Caco-2 (cell line): ENCODE data around the gene BDKRB2. TPM values are rescaled to one million over a fixed set of nuclear protein-coding genes. Genes with fewer than 3 reads are reported as not detected.

Source experiments
- BruUV-seq: library from RNA; stranded (reverse); fragments of 400-500 nt; replicated peaks from 2 replicates; lab custom pipeline; 2021; lab: Mats Ljungman, UMichigan
- CTCF ChIA-PET: fragments of 300-600 bp; sonication (Branson Sonifier 250); formaldehyde crosslinking; loops from one replicate; lab custom pipeline; 2022; ENCODE audit warnings: antibody characterized with exemption; lab: Charles Lee
- POLR2A ChIA-PET: fragments of 300-600 bp; sonication (Branson Sonifier 250); formaldehyde crosslinking; loops from one replicate; lab custom pipeline; 2022; ENCODE audit warnings: antibody characterized with exemption; lab: Charles Lee
- DNase-seq, 2 experiments: peaks; one replicate each; pipeline versions ENCODE4 v3.0.0 to v3.0.0-alpha.2; 2020 to 2022
- H3K27me3 ChIP-seq: replicated peaks from 2 replicates; pipeline ENCODE4 v1.6.0; 2011; ENCODE audit warnings: low read length; ENCODE audit not compliant: control insufficient read depth, insufficient read depth
- H3K36me3 ChIP-seq: 2 replicates; pipeline ENCODE4 v1.5.1; 2011; ENCODE audit warnings: low read length; ENCODE audit not compliant: control insufficient read depth, insufficient read depth
- H3K4me1 ChIP-seq: fragments of 250-450 bp; sonication (Bioruptor Pico); 2 replicates; pipeline ENCODE4 v1.5.1; 2020; ENCODE audit warnings: mild to moderate bottlenecking
- H3K4me3 ChIP-seq: 2 replicates; pipeline ENCODE4 v1.5.1; 2011; ENCODE audit warnings: low read depth, mild to moderate bottlenecking, control low read depth, low read length
- H3K9me3 ChIP-seq: fragments of 250-450 bp; sonication (Bioruptor Pico); 2 replicates; pipeline ENCODE4 v1.5.1; 2020; ENCODE audit warnings: mild to moderate bottlenecking, moderate library complexity
- H3K27ac Mint-ChIP-seq: one replicate; pipeline ENCODE4 v1.8.0; 2022; ENCODE audit warnings: mixed read lengths; ENCODE audit not compliant: unreplicated experiment
- H3K27me3 Mint-ChIP-seq: one replicate; pipeline ENCODE4 v1.8.0; 2022; ENCODE audit warnings: mixed read lengths; ENCODE audit not compliant: insufficient read depth, unreplicated experiment
- H3K36me3 Mint-ChIP-seq: one replicate; pipeline ENCODE4 v1.8.0; 2022; ENCODE audit warnings: mild to moderate bottlenecking, mixed read lengths; ENCODE audit not compliant: insufficient read depth, unreplicated experiment
- H3K4me1 Mint-ChIP-seq: one replicate; pipeline ENCODE4 v1.8.0; 2022; ENCODE audit warnings: low read depth, mixed read lengths; ENCODE audit not compliant: unreplicated experiment
- H3K4me3 Mint-ChIP-seq: one replicate; pipeline ENCODE4 v1.8.0; 2022; ENCODE audit warnings: mild to moderate bottlenecking, moderate library complexity, mixed read lengths; ENCODE audit not compliant: unreplicated experiment
- H3K9me3 Mint-ChIP-seq: one replicate; pipeline ENCODE4 v1.8.0; 2022; ENCODE audit warnings: mixed read lengths; ENCODE audit not compliant: unreplicated experiment
- CTCF ChIP-seq, 2 experiments: fragments of 200-600 bp in 1 of 2; IDR thresholded peaks; 1 replicate in 1 of 2; 2 replicates in 1 of 2; pipeline versions ENCODE4 v1.5.1 to v1.8.0; 2011 to 2022; ENCODE audit warnings: antibody characterized with exemption in 1 of 2, control low read depth in 1 of 2, inconsistent platforms in 1 of 2, low read depth in 1 of 2, low read length in 1 of 2, mild to moderate bottlenecking in 1 of 2, moderate library complexity in 1 of 2; ENCODE audit not compliant: insufficient read depth in 1 of 2, severe bottlenecking in 1 of 2, unreplicated experiment in 1 of 2
- intact Hi-C: fragments of 100-400 bp; cut with micrococcal nuclease; formaldehyde crosslinking; loops from one replicate; pipeline ENCODE4 v1.10.0; 2022; ENCODE audit not compliant: unreplicated experiment
- total RNA-seq: library from RNA; stranded (reverse); gene quantifications from 2 replicates; pipeline ENCODE4 v1.2.3, GENCODE V29; 2022

Gene BDKRB2
- total RNA-seq, 1 experiment from 2014 or later = 2.0 TPM

- H3K4me1 ChIP-seq = 0 out of 2 replicates have a peak, but pooled peaks cover 2% of the 10 kb centered on the region
- Mint-ChIP-seq H3K9me3 (no peaks in the 10 kb centered on the region), H3K4me1 (no peaks in the 10 kb centered on the region), H3K4me3 (no peak overlapping the region), H3K27me3 (no peaks in the 10 kb centered on the region), H3K36me3 (peaks cover 2% of the 10 kb centered on the region), H3K27ac (no peak overlapping the region)
- intact Hi-C loops = no loop called here
- TF ChIP-seq CTCF (IDR thresholded peaks at IDR 0.05; ENCODE audit: insufficient read depth in 1 of 2, low read depth in 1 of 2, low read length in 1 of 2, severe bottlenecking in 1 of 2, unreplicated experiment in 1 of 2) = no peak
- DNase-seq = no peak
- H3K27me3 ChIP-seq = no peaks in the 10 kb centered on the region
- BruUV-seq = no TSS peak
- H3K4me3 ChIP-seq = no peak overlapping the region
- H3K9me3 ChIP-seq = 0 out of 2 replicates have a peak, but pooled peaks cover 6% of the 10 kb centered on the region
- CTCF ChIA-PET = interaction anchor here (6.4 kb wide), 1 partner anchor 173 kb away, joined by 60 read pairs; no protein-coding TSS in a partner anchor
- H3K36me3 ChIP-seq = no peaks in the 10 kb centered on the region
- POLR2A ChIA-PET = no interaction called here
These were observed 69.0 kb downstream of the BDKRB2 start for GRCh38 chr14:96273629-96274028.

GRCh38 chr14:96274122-96274521 is 69.5 kb downstream of the BDKRB2 start:
- Histone ChIP-seq H3K27me3 (no peaks in the 10 kb centered on the region), H3K4me3 (no peak overlapping the region), H3K4me1 (peaks cover under 1% of the 10 kb centered on the region; the same call in 1 of the 2 replicates), H3K9me3 (0 out of 2 replicates have a peak, but pooled peaks cover 6% of the 10 kb centered on the region), H3K36me3 (no peaks in the 10 kb centered on the region)
- H3K4me3 Mint-ChIP-seq = no peak overlapping the region
- no peaks in the 10 kb centered on the region for H3K9me3 Mint-ChIP-seq
- no peak for TF ChIP-seq CTCF (IDR thresholded peaks at IDR 0.05; ENCODE audit: insufficient read depth in 1 of 2, low read depth in 1 of 2, low read length in 1 of 2, severe bottlenecking in 1 of 2, unreplicated experiment in 1 of 2)
- ChIA-PET POLR2A (no interaction called here), CTCF (interaction anchor here (6.4 kb wide), 1 partner anchor 173 kb away, joined by 60 read pairs; no protein-coding TSS in a partner anchor)
- DNase-seq = no peak
- BruUV-seq = no TSS peak
- intact Hi-C loops = no loop called here
- H3K36me3 Mint-ChIP-seq = peaks cover 7% of the 10 kb centered on the region
- H3K27ac Mint-ChIP-seq = no peak overlapping the region
- no peaks in the 10 kb centered on the region for H3K27me3 Mint-ChIP-seq
- H3K4me1 Mint-ChIP-seq = peaks cover 1% of the 10 kb centered on the region

- no peak for TF ChIP-seq CTCF (IDR thresholded peaks at IDR 0.05; ENCODE audit: insufficient read depth in 1 of 2, low read depth in 1 of 2, low read length in 1 of 2, severe bottlenecking in 1 of 2, unreplicated experiment in 1 of 2)
- Mint-ChIP-seq H3K4me1 (peaks cover 5% of the 10 kb centered on the region), H3K36me3 (peaks cover 11% of the 10 kb centered on the region), H3K27me3 (no peaks in the 10 kb centered on the region), H3K9me3 (no peaks in the 10 kb centered on the region), H3K27ac (no peak overlapping the region), H3K4me3 (no peak overlapping the region)
- CTCF ChIA-PET = interaction anchor here (6.4 kb wide), 1 partner anchor 174 kb away, joined by 60 read pairs; no protein-coding TSS in a partner anchor
- BruUV-seq = no TSS peak
- H3K36me3 ChIP-seq = no peaks in the 10 kb centered on the region
- POLR2A ChIA-PET = no interaction called here
- no peak for DNase-seq
- no peak overlapping the region for H3K4me3 ChIP-seq
- 0 out of 2 replicates have a peak, but pooled peaks cover 6% of the 10 kb centered on the region for H3K9me3 ChIP-seq
- intact Hi-C loops = no loop called here
- no peaks in the 10 kb centered on the region for H3K27me3 ChIP-seq
- H3K4me1 ChIP-seq = peaks cover 4% of the 10 kb centered on the region
These were observed 69.9 kb downstream of the BDKRB2 start for GRCh38 chr14:96274543-96274942.
